Ureter (tissue), 1 donor: ENCODE data around the gene KCNJ1. TPM values are rescaled to one million over a fixed set of nuclear protein-coding genes. Genes with fewer than 3 reads are reported as not detected.

Source experiments
- DNase-seq: peaks from one replicate; pipeline ENCODE4 v3.0.0-alpha.2; 2020; ENCODE audit warnings: low spot score
- total RNA-seq: library from RNA; stranded (reverse); gene quantifications from one replicate; pipeline ENCODE4 v1.2.4, GENCODE V29; 2023
- donor health status: DM: yes; HTN: yes; CAD: no.

The KCNJ1 gene
- total RNA-seq, 1 donor from 2014 or later: not detected

DNA sequence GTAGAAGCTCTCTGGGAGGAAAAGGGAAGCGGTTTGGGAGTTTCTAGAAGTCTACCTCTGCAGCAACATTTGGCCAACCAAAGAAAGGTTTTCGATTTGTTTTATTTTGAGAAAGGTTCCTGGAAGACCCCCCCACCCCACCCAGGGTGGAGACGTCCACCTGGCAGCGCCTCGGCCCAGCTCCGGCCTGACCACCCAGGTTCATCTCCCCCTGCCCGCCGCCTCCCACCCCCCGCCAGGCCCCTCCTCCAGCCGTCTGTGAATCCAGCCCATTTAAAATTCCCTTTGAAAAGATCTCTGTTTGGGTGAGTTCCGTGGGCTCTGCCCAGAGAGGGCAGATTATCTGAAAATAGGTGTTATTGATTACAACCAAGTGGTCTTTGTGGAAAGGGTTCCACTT, 43.3 kb downstream of the KCNJ1 start:
- no peak for DNase-seq

DNA sequence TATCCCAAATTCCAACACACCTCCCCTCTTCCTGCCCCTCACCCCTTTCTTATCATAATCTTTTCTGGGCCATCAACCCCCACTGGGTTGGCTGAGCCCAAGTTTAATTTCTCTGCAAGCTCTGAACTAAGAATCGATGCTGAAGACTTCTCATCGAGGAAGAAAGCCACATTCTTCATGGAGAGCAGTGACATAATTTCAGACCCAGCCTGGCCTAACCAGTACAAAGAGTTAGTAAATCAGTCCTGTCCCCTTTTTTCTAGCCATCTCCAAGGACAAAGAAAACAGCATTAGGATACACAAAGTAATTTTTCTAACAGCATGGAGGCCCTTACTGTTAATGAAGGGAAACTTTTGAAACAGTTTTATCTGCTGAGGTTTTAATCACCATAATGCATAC, 45.0 kb downstream of the KCNJ1 start:
- DNase-seq: no peak

DNA sequence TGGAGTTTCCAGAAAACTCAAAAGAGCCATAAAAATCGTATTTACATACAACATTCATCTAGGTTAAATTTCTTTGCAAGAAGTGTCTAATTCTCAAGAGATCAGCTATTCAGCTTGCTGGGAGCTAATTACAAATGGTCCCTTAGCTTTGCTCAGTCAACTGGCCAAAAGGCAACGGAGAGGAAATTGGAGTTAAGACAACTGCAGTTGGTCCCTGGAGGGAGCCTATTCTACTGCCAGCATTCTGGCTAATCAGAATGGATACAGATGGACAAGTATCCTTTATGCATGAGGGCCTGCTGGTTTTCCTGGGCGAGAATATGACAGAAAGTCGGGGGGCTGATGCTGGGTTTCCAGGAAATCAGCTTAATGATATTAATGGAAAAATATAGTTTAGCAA, 45.5 kb downstream of the KCNJ1 start:
- no peak for DNase-seq

- DNase-seq: no peak
These were observed 47.9 kb downstream of the KCNJ1 start for GRCh38 chr11:128819198-128819597.

DNA sequence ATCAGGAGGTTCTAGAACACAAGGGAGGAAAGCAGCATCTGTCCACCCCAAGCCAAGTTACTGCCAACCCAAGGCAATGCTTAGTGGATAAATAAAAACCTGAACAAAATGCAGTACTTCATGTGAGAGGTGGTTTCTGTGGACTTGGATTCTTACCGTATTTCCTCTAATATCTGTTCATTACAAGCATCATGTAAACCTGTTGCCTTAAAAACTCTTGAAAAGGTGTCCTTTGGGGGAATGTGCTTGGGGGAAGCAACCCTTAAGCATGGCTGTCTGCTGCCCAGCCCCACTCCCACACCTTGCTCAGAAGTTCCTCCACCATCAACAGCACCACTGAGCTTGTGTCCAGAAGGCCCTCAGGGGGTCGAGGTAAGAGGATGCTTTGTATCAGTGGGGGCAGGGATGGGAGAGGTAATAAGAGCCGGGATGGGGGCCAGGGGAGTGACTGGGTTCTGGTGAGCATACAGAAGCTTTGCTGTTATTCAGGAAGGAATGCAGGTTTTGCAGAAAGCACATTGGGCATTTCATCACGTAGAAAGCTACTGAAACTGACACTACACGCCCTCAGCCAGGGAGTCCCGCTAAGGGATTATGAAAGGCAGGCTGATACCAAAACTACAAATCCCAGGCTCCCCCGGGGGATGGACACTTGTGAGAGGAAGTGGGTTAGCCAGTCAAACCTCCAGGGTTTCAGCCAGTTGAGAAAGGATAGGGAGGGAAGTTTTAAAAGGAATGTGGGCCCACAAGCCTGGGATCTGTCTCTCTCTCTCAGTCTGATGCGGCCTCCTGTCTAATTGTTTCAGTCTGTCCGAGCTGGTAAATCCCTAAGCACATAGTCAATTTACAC, 52.0 kb downstream of the KCNJ1 start:
- no peak for DNase-seq

DNA sequence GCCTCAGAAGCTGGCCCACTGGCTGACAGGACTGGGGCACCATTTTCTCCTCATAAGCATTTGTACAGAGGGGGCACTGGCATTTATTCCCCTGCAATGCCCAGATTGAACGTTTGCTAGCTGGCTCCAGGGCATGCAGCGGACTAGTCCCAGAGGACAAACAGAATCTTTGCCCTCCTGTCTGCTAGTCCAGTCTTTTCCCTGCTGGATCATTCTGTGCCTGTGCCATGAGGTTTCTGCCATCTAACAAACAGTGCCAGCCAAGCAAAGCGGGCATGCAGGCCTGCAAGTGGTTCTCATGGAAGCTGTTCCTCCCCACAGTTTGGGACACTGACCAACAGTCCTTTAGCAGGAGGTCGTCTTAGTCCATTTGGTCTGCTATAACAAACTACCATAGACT, 53.4 kb downstream of the KCNJ1 start:
- no peak for DNase-seq

- DNase-seq: no peak
These were observed 56.1 kb downstream of the KCNJ1 start for GRCh38 chr11:128810784-128811514.

DNA sequence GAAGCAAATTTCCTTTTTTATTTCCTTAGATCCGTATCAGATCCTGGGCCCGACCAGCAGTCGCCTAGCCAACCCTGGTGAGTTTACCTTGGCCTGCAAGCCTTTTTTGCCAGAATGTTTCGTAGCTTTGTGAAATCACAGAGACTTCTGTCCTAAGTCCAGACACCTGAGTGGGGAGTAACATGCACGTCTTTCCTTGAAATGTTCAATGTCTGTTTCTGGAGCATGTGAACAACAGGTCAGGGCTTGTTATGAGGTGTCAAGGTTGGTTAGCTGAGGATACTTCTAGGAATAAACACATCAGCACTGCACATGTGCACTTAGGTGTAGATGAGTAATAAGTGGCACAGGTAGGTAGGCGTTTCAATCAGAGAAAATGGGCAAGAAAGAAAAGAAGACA, 58.0 kb downstream of the KCNJ1 start:
- no peak for DNase-seq

DNA sequence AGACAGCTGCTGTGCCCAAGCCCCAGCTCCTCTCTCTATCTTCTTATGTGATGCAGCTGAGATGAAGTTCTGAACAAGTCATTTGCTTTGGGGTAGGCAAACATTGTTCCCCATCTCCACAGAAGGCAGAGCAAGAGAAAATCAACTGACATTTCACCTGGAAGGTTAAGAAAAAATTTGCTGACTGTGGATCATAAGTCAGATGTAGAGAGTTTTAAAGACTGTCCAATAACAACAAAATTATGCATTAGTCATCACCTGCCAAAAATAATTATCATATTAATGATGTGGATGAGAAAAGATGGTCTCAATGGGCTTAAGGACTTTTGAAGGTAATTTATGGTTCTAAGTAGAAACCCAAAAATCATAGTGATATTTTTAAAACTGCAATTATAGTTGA, 59.2 kb downstream of the KCNJ1 start:
- no peak for DNase-seq

DNA sequence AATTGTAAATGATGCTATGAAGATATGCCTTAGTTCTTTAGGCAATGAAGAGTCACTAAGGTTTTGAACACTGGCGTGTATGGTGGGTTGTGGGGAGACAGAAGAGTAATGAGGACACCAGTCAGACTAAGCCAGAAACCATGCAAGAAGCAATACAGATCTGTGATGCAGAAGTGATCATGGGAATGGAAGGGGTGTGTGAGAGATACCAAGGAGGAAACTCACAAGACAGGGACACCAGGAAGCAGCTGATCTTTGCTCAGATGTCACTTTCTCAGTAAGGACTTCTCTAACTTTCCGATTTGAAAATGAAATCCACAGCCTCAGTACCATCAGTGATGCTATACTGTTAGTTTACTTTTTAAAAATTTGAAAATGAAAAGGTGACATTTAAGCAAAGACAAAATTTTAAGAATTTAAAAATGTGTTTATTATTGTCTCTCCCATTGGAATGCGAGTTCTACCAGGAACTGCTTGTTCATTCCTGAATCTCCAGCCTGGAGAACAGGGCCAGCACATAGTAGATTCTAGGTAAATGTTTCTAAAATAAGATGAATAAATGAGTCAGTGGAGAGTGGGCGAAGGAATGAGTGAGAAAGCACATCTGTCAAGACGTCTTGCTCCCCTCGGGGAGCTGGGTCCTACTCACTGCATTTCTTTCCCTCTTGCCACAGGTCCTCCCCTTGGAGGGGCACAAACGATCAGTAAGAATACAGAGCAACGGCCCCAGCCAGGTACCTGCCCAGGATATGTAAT, 60.4 kb downstream of the KCNJ1 start:
- no peak for DNase-seq

GRCh38 chr11:128804481-128804880, 62.6 kb downstream of the KCNJ1 start:
- DNase-seq: no peak

GRCh38 chr11:128803449-128804245, 63.4 kb downstream of the KCNJ1 start:
- no peak for DNase-seq

DNA sequence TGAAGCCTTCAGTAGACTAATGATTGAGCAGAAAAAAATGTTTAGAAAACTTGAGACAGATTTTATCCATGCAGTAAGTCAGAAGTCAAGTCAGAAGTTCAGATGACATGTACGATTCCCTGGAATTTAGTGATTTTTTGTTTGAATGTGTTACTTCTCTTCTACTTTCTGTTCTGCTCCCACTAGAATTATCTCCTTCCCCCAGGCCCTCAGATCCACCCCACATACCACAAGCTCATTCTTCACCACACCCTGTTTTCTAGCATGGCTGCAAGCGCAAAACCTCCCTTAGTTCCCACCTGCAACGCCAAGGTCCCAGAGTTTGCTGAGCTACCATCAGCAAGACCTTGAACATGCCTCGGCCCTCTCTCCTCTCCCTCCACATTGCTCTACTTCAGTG, 64.1 kb downstream of the KCNJ1 start:
- no peak for DNase-seq

DNA sequence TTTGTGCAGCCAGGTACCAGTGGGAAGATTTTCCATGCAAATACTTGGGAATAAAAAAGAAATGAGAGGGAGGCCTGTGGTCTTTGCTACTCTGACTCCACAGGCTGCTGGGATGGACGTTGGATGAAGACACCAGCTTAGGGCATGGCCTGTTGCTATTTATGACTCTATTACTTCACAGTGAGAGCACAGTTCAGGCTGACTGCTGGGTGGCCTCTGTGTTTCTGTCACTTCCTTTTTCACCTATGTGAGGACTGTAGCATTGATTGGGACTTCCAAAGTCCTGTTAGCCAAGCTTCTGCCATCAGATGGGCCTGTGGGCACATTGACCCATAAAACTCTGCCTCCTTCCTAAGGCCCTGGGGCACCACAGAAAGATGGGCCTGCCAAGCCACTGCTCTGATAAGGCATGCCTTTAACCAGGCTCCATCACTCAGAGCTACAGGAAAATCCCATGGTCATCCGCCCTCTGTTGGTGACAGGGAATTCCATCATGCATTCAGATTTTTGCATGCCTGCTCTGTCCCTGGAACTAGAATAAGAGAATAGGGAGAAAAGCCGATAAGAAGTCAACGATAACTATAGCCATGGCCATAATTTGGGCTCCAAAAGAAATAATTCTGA, 64.6 kb downstream of the KCNJ1 start:
- no peak for DNase-seq

GRCh38 chr11:128800871-128801417, 66.2 kb downstream of the KCNJ1 start:
- no peak for DNase-seq

DNA sequence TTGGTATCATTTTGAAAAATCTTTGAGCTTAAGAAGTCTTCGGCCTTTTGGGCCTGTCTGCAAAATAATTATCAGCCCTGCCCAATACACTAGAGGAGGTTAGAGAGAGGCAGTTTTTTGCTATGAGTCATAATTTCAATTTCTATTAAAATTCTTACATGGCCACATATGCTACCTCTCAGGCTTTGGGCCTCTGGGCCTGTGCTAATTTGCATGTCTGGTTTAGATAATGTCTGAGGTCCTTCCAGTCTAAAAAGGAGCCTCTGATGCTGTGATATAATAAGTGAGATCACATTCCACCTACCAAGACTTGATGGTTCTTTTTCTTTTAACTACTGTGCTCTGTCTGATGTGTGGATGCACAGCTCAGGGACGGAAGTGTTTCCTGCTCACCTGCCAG, 70.8 kb downstream of the KCNJ1 start:
- no peak for DNase-seq

DNA sequence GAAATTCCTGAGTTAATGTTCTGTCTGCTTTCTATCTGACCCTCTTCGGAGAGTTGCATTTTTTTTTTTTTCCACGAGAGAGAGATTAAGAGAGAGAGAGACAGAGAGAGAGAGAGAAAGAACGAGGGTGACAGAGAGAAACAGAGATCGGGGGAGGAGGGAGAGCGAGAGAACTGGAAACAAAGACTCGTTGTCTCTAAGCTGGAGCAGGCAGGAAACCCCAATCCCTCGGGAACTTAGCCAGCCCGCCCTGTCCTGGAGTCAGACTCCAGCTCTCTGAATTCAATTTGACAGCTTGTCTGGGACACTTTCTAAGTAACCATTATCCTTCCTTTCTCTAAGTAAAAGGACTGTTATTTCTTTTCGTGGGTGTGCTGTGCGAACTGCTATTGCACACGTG, 76.9 kb downstream of the KCNJ1 start:
- DNase-seq: no peak

DNA sequence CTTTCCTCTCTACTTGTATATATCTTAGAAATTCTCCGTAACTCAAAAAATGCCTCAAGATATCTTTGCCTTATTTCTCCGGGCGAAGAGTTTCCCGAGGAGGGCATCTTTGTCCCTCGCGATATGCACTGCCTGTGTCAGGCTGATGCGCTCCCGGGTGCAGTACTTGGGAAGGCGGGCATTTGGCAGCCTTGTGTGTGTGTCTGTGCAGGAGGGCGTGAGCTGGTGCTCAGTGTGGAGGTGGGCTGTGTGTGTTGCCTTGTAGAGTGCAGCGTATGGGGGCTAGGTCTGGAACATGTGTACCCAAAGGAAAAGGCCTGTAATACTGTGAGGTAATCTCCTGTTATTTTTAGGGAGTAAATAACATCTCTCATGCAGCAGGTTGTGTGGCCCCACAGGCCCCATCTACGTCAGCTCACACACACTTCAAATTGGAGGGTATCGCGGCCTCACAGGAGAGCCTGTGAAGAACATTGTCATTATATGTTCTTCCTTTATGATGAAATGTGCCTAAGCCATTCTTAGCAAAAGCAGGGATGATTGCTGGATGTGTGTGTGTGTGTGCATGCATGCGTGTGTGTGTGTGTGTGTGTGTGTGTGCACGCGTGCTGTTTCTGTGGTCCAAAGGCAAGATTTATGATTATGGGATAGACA, 77.5 kb downstream of the KCNJ1 start:
- DNase-seq: no peak
